Aorta (tissue), 5 donors: ENCODE data around the gene WFDC5. TPM values are rescaled to one million over a fixed set of nuclear protein-coding genes. Genes with fewer than 3 reads are reported as not detected.
"Not testable (repeated sequence)": the region's sequence is repeated elsewhere in the genome, so short reads cannot be mapped to it uniquely, and the experiment has no call there.

Experiments
- ATAC-seq: fragments of 200-7000 bp; cut with Tn5 transposase; one replicate; pipeline ENCODE4 v1.9.1; 2022; ENCODE audit warnings: moderate library complexity; ENCODE audit not compliant: low FRiP score
- DNase-seq, 2 donors: peaks; one replicate each; pipeline ENCODE4 v3.0.0-alpha.2; 2020
- H3K27ac ChIP-seq, 2 donors: one replicate each; pipeline ENCODE4 v1.5.1; 2013; ENCODE audit warnings: low read length in 2 of 2, mild to moderate bottlenecking in 2 of 2, moderate library complexity in 2 of 2, control low read depth in 1 of 2, inconsistent platforms in 1 of 2, low read depth in 1 of 2
- H3K27me3 ChIP-seq, 2 donors: one replicate each; pipeline ENCODE4 v1.6.1; 2013; ENCODE audit warnings: control low read depth in 1 of 2, low read length in 1 of 2, mild to moderate bottlenecking in 1 of 2, moderate library complexity in 1 of 2; ENCODE audit not compliant: insufficient read depth in 2 of 2, control insufficient read depth in 1 of 2
- H3K36me3 ChIP-seq, 2 donors: one replicate each; pipeline ENCODE4 v1.6.1; 2013; ENCODE audit warnings: control low read depth in 1 of 2, low read length in 1 of 2, mild to moderate bottlenecking in 1 of 2; ENCODE audit not compliant: insufficient read depth in 2 of 2, control insufficient read depth in 1 of 2
- H3K4me1 ChIP-seq, 2 donors: one replicate each; pipeline ENCODE4 v1.6.1; 2013; ENCODE audit warnings: low read length in 2 of 2, control low read depth in 1 of 2, mild to moderate bottlenecking in 1 of 2, moderate library complexity in 1 of 2; ENCODE audit not compliant: insufficient read depth in 2 of 2, control insufficient read depth in 1 of 2
- H3K4me3 ChIP-seq, 2 donors: one replicate each; pipeline ENCODE4 v1.5.1; 2013; ENCODE audit warnings: low read length in 2 of 2, control low read depth in 1 of 2, mild to moderate bottlenecking in 1 of 2
- H3K9me3 ChIP-seq: one replicate; pipeline ENCODE4 v1.6.1; 2013; ENCODE audit warnings: mild to moderate bottlenecking, low read length; ENCODE audit not compliant: control insufficient read depth
- WGBS, 2 donors: extraction: QIAGEN DNeasy Blood & Tissue Kit; methylation state at CpG; one replicate each; pipeline ENCODE4 v1.1.7; 2013; 5-methylcytosine and 5-hydroxymethylcytosine counted together
- intact Hi-C, 2 donors: fragments of 100-400 bp; cut with DNase I; formaldehyde crosslinking; loops; one replicate each; pipeline versions ENCODE4 v1.14.2 to v1.15.0; 2022
- long read RNA-seq, 2 donors: library from polyadenylated mRNA; unstranded; transcript quantifications; one replicate each; pipeline ENCODE4 v2.0.0, GENCODE V29; 2020 to 2021
- polyA plus RNA-seq, 2 donors: library from polyadenylated mRNA; stranded (reverse); fragments of 200-250 nt; gene quantifications; one replicate each; pipeline ENCODE4 v1.2.3, GENCODE V29; 2013
- total RNA-seq, 2 donors: library from RNA; stranded (reverse); fragmentation: NEBNext Ultra II Directional; extraction: Animal tissue kit (Norgen Biotek cat#: 25700); gene quantifications; one replicate each; pipeline ENCODE4 v1.2.1, GENCODE V29; 2021
- donor health status: healthy with polysubstance abuse.
- donor health status: Bipolar disorder and iron deficiency.
- donor health status: DM: no; HTN: no; CAD: no.
- donor health status: DM: no; HTN: no; CAD: no.
- donor health status: DM: yes; HTN: yes; CAD: no.

The WFDC5 gene, protein sequence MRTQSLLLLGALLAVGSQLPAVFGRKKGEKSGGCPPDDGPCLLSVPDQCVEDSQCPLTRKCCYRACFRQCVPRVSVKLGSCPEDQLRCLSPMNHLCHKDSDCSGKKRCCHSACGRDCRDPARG
- total RNA-seq (not detected), polyA plus RNA-seq (not detected)
- long read RNA-seq, donor 1, result 0 reads
- long read RNA-seq, donor 2, result 0 reads

DNA sequence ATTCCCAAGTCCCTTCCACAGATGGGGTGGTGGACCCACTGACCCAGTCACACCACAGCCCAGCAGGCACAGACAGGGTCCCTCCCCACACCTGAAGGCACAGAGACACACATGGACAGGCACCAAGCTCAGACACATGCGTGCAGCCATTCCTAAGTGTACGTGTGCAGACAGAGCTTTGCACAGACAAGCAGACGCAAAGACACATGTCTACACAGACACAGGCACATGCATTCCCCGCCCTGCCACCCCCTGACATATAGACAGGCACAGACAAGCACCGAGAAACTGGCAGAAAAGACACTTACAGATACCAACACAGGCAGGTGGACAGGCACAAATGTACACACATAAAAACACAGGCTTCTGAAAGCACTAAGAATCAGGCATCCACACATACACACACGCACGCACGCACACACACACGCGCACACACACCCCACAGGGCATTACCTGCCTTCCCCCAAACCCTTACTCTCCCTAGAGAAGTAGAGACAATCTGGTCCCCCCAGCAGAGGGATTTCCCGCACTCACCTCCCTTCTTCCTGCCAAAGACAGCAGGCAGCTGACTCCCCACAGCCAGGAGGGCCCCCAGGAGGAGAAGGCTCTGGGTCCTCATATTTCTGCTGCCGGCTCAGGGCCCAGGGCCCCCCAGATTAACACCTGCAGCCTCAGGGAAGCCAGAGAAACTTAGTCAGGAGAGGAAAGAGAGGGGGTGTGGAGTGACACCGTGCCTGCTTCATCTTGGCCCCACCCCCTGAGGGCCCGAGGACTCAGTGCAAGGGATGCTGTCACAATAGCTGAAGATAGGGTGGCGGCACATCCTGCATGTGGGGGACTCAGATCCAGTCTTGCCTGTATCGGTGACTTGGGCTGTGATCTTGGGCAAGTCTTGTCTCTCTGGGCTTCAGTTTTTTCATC is at the start of gene WFDC5:
Gene WFDC5, minus strand, starts transcription at position 710 of the 921 bp plus-strand sequence. Its CDS starts 91 bp downstream, at position 619.
- intact Hi-C loops, result no loop called here
- Histone ChIP-seq H3K4me3 (no peak within 1 kb of the TSS), H3K36me3 (no peaks in the 10 kb centered on the region), H3K27me3 (no peaks in the 10 kb centered on the region), H3K4me1 (no peaks in the 10 kb centered on the region), H3K27ac (no peak within 1 kb of the TSS), H3K9me3 (no peaks in the 10 kb centered on the region)
- 50 to 55% methylated on average over 16 of the region's 16 CpGs for WGBS, 2 donors
- DNase-seq, result no peak
- peak; percentile 36 for ATAC-seq

DNA sequence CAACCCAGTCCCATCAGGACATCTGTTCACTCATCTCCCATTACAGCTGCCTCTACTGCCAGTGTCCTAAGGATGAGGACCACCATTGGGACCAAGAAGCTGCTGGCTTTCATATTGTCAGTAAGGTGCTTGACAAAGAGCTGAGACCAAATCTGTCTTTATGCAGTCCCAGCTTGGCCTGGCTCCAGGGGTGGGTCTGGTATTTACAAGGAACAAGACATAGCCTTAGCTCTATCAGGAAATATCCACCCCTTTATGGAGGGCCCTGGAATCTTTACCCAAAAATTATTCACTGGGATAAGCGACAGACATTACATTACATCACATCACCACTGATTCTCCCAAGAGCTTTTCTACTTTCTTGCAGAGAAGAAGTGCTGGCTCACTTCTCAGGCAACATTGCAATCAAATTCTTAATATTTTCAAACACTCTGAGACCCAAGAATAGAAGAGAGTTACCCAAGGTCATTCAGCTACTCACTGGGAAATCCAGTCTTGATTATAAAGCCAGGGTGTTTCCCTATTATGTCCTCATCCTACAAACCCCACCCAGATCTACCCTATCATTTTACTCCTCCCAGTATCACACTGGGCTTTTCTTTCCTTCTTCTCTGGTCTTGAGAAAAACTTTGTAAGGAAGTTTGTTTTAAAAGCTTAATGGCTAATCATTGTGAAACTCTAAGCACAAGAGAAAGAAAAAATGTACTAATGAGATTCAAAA is 48.3 kb upstream of the WFDC5 start:
- Histone ChIP-seq H3K27me3 (peaks cover 0 to 4% of the 10 kb centered on the region in 2 donors), H3K36me3 (no peaks in the 10 kb centered on the region), H3K27ac (no peak overlapping the region), H3K9me3 (peaks cover 7% of the 10 kb centered on the region), H3K4me3 (no peak overlapping the region), H3K4me1 (no peaks in the 10 kb centered on the region)
- 44 to 55% methylated on average over 1 of the region's 1 CpG for WGBS, 2 donors
- intact Hi-C loops, result no loop called here
- DNase-seq (no peak), ATAC-seq (no peak)

DNA sequence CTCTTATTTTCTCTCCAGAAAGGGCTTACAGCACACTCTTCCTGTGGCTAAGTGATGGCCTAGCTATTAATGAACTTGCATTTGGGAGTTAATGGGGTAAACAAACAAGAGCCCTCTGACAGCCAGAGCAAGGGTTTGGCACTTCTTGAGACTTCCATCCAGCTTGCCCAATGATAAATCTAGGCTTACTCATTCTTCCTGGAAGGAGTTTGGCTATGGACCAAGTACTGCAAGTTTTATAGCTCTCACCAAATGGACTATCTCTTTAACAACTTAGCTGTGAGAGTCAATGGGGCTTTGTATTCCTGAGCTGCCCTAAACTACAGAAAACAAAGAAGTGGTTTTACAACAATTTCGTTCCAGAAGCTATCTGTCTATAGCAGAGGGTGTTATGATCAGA is 43.0 kb upstream of the WFDC5 start:
- no peak for DNase-seq
- Histone ChIP-seq H3K27ac (no peak overlapping the region), H3K4me3 (no peak overlapping the region), H3K9me3 (peaks cover 11% of the 10 kb centered on the region), H3K36me3 (no peaks in the 10 kb centered on the region), H3K27me3 (peaks cover 0 to 2% of the 10 kb centered on the region in 2 donors), H3K4me1 (no peaks in the 10 kb centered on the region)
- intact Hi-C loops, result no loop called here
- no peak for ATAC-seq
- 20 to 27% methylated on average over 1 of the region's 1 CpG for WGBS, 2 donors

DNA sequence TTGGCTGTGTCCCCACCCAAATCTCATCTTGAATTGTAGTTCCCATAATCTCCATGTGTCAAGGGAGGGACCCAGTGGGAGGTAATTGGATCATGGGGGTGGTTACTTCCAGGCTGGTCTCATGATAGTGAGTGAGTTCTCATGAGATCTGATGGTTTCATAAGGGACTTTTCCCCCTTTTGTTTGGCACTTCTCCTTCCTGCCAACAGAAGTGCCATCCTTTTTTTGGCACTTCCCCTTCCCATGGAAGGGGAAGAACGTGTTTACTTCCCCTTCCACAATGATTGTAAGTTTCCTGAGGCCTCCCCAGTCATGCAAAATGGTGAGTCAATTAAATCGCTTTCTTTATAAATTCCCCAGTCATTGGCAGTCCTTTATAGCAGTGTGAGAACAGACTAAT is 41.7 kb upstream of the WFDC5 start:
- no peaks in the 10 kb centered on the region for H3K36me3 ChIP-seq
- H3K4me3 ChIP-seq, result no peak overlapping the region
- ATAC-seq (no peak), DNase-seq (no peak)
- WGBS, 2 donors, result 42 to 51% methylated on average over 2 of the region's 2 CpGs
- H3K9me3 ChIP-seq, result peaks cover 9% of the 10 kb centered on the region
- no peak overlapping the region for H3K27ac ChIP-seq
- intact Hi-C loops, result no loop called here
- H3K4me1 ChIP-seq, result no peaks in the 10 kb centered on the region
- H3K27me3 ChIP-seq, result no peaks in the 10 kb centered on the region

DNA sequence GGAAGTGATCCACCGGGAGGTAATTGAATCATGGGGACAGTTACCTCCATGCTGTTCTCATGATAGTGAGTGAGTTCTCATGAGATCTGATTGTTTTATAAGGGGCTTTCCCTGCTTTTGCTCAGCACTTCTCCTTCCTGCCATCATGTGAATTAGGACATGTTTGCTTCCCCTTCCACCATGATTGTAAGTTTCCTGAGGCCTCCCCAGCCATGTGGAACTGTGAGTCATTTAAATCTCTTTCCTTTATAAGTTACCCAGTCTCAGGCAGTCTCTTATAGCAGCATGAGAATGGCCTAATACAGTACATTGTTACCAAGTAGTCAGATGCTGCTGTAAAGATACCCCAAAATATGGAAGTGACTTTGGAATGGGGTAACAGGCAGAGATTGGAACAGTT is 39.8 kb upstream of the WFDC5 start:
- WGBS, 2 donors, result 90 to 100% methylated on average over 1 of the region's 1 CpG
- ATAC-seq, intact Hi-C loops, H3K36me3 ChIP-seq, H3K4me3 ChIP-seq, H3K4me1 ChIP-seq, DNase-seq, H3K9me3 ChIP-seq, H3K27ac ChIP-seq, H3K27me3 ChIP-seq: not testable (repeated sequence)

DNA sequence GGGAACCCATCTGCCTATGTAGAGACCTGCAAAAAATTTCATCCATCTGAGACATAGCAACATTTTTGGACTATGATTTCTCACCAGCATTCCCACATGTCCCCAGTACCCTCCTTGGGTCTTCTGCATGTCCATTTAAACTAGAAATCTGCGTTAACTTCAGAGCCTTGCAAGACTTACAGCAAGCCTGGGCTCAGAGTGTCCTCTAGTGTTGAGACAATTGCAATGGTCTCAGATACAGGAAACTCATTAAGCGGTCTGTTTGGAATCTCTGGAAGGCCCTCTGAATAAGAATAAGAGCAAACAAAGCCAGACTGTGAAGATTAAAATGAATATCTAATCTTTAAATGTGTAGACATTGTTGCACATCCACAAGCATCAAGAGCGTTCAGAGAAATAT is 39.2 kb upstream of the WFDC5 start:
- Histone ChIP-seq H3K27ac (no peak overlapping the region), H3K36me3 (no peaks in the 10 kb centered on the region), H3K4me3 (no peak overlapping the region), H3K27me3 (no peaks in the 10 kb centered on the region), H3K4me1 (no peaks in the 10 kb centered on the region), H3K9me3 (peaks cover 9% of the 10 kb centered on the region)
- 51 to 55% methylated on average over 3 of the region's 3 CpGs for WGBS, 2 donors
- ATAC-seq (no peak), DNase-seq (no peak)
- intact Hi-C loops, result no loop called here

DNA sequence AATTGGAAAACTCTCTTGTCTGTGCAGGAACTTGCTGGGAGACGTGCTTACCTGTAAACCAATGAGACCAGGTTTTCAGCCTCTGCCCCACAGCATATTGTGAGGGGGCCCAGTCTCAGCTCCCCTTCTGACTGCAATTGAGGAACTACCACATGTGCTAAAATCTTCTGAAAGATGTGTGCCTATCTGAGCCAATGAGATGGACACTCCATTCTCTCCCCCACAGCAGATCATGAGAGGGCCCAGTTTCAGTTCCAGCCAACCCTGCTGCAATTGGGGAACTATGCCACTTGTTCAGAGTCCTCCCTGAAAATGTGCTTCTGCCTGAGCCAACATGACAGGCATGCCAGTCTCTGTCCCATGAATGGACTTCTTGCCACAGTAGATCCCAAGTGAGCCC is 38.8 kb upstream of the WFDC5 start:
- no peak for ATAC-seq
- 36 to 57% methylated on average over 1 of the region's 1 CpG for WGBS, 2 donors

DNA sequence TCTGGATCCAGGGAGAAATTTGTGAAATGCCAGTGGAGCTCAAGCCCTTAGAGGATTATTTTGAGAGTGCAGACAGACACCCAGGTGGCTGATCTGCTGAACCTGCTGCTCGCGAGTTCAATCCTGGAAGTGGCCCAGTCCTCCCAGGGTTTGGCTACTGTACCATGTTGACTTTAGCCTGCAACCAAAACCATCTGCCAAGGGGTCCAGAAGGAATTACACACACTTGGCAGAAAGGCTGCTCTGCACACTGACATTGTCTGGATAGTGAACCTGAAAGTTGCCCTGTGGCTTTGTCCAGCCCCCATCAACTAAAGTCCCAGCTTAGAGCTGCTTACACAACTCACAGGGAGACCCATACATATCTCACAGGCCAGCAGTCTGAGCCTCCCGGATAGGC is 38.2 kb upstream of the WFDC5 start:
- Histone ChIP-seq H3K27me3 (no peaks in the 10 kb centered on the region), H3K27ac (no peak overlapping the region), H3K36me3 (no peaks in the 10 kb centered on the region), H3K4me1 (no peaks in the 10 kb centered on the region), H3K4me3 (no peak overlapping the region), H3K9me3 (peaks cover 7% of the 10 kb centered on the region)
- intact Hi-C loops, result no loop called here
- DNase-seq (no peak), ATAC-seq (no peak)
- 41 to 46% methylated on average over 3 of the region's 3 CpGs for WGBS, 2 donors

More for the DNA sequence above, 38.8 kb upstream of the WFDC5 start:
- H3K9me3 ChIP-seq, result peaks cover 9% of the 10 kb centered on the region
- no peak overlapping the region for H3K4me3 ChIP-seq
- no peak overlapping the region for H3K27ac ChIP-seq
- H3K27me3 ChIP-seq, result no peaks in the 10 kb centered on the region
- H3K36me3 ChIP-seq, result no peaks in the 10 kb centered on the region
- intact Hi-C loops, result no loop called here
- peak in 1 of 2 donors; percentile 62 for DNase-seq
- no peaks in the 10 kb centered on the region for H3K4me1 ChIP-seq
